Stimulated activated naive CD8-positive, alpha-beta T cell treated with anti-CD3 and anti-CD28 coated beads, Interleukin-15, amount 100 ng/mL, for 72 hours (primary cell): ENCODE results near the gene MYO1G.
"Not testable (repeated sequence)": the region's sequence is repeated elsewhere in the genome, so short reads cannot be mapped to it uniquely, and the experiment has no call there.

ENCODE experiments used
- ATAC-seq: fragments of 150-1000 bp; cut with Tn5 transposase; 2 replicates; pipeline ENCODE4 v1.10.0; 2021; ENCODE audit warnings: mild to moderate bottlenecking, moderate library complexity
- DNase-seq, 2 donors: peaks; one replicate each; pipeline ENCODE4 v3.0.0; 2021 to 2022
- H3K27ac Mint-ChIP-seq, 2 donors: one replicate each; pipeline ENCODE4 v1.8.0; 2022; ENCODE audit warnings: mild to moderate bottlenecking in 2 of 2, mixed read lengths in 2 of 2, moderate library complexity in 2 of 2
- H3K27me3 Mint-ChIP-seq: one replicate; pipeline ENCODE4 v1.8.0; 2022; ENCODE audit warnings: mixed read lengths
- H3K4me1 Mint-ChIP-seq: one replicate; pipeline ENCODE4 v1.8.0; 2022; ENCODE audit warnings: mild to moderate bottlenecking, mixed read lengths
- H3K4me3 Mint-ChIP-seq, 2 donors: one replicate each; pipeline ENCODE4 v1.8.0; 2022; ENCODE audit warnings: mild to moderate bottlenecking in 2 of 2, mixed read lengths in 2 of 2, moderate library complexity in 1 of 2
- H3K9me3 Mint-ChIP-seq, 2 donors: one replicate each; pipeline ENCODE4 v1.8.0; 2022; ENCODE audit warnings: mixed read lengths in 2 of 2

The MYO1G gene

GRCh38 chr7:45003789-45004188 lies 25.0 kb upstream of the MYO1G start:
- peaks cover 68% of the 10 kb centered on the region for H3K4me1 Mint-ChIP-seq
- H3K4me3 Mint-ChIP-seq, result no peak overlapping the region
- H3K27ac Mint-ChIP-seq, result peak overlapping the region in 1 of 2 donors; percentile 21
- ATAC-seq (no peak), DNase-seq (no peak)
- no peaks in the 10 kb centered on the region for H3K27me3 Mint-ChIP-seq
- no peaks in the 10 kb centered on the region for H3K9me3 Mint-ChIP-seq

- ATAC-seq (no peak), DNase-seq (no peak)
- peaks cover 67% of the 10 kb centered on the region for H3K4me1 Mint-ChIP-seq
- no peaks in the 10 kb centered on the region for H3K27me3 Mint-ChIP-seq
- no peaks in the 10 kb centered on the region for H3K9me3 Mint-ChIP-seq
- peak overlapping the region; percentile 45 to 63 for H3K27ac Mint-ChIP-seq
- H3K4me3 Mint-ChIP-seq, result peak overlapping the region; percentile 83 to 85
Observed at GRCh38 chr7:45001826-45002225, 23.0 kb upstream of the MYO1G start.

GRCh38 chr7:45001138-45001694 lies 22.4 kb upstream of the MYO1G start:
- Mint-ChIP-seq H3K27me3 (no peaks in the 10 kb centered on the region), H3K4me3 (peak overlapping the region; percentile 83 to 85), H3K4me1 (peaks cover 67% of the 10 kb centered on the region), H3K9me3 (no peaks in the 10 kb centered on the region), H3K27ac (peak overlapping the region; percentile 45 to 63)
- DNase-seq, result peak; percentile 46 to 60
- peak; percentile 34 for ATAC-seq

- Mint-ChIP-seq H3K27ac (peak within 1 kb of the TSS; percentile 91 to 95), H3K27me3 (no peaks in the 10 kb centered on the region), H3K9me3 (no peaks in the 10 kb centered on the region), H3K4me1 (peaks cover 67% of the 10 kb centered on the region), H3K4me3 (peak within 1 kb of the TSS; percentile 85 to 89)
- DNase-seq (no peak), ATAC-seq (no peak)
Observed at GRCh38 chr7:45000093-45001032, 21.5 kb upstream of the MYO1G start, which contains the start of gene CCM2. TSS of gene CCM2 (plus strand) at chr7:45000201. CDS start at chr7:45000334, 133 bp downstream.

GRCh38 chr7:44999245-45000092 lies 20.7 kb upstream of the MYO1G start:
- peak overlapping the region; percentile 85 to 89 for H3K4me3 Mint-ChIP-seq
- ATAC-seq, result peak; percentile 93
- H3K9me3 Mint-ChIP-seq, result no peaks in the 10 kb centered on the region
- peaks cover 67% of the 10 kb centered on the region for H3K4me1 Mint-ChIP-seq
- peak overlapping the region; percentile 91 to 95 for H3K27ac Mint-ChIP-seq
- no peaks in the 10 kb centered on the region for H3K27me3 Mint-ChIP-seq
- peak; percentile 99 to 100 for DNase-seq

GRCh38 chr7:44998153-44998871 lies 19.5 kb upstream of the MYO1G start:
- Mint-ChIP-seq H3K4me1 (peaks cover 60% of the 10 kb centered on the region), H3K27ac (peak overlapping the region; percentile 49 to 63), H3K27me3 (no peaks in the 10 kb centered on the region), H3K9me3 (no peaks in the 10 kb centered on the region), H3K4me3 (peak overlapping the region; percentile 85 to 89)
- no peak for ATAC-seq
- DNase-seq, result no peak

GRCh38 chr7:44995555-44996493 lies 17.0 kb upstream of the MYO1G start:
- DNase-seq (no peak), ATAC-seq (no peak)
- H3K4me1 Mint-ChIP-seq, result peaks cover 37% of the 10 kb centered on the region
- peak overlapping the region; percentile 46 to 52 for H3K4me3 Mint-ChIP-seq
- H3K27me3 Mint-ChIP-seq, result no peaks in the 10 kb centered on the region
- no peak overlapping the region for H3K27ac Mint-ChIP-seq
- no peaks in the 10 kb centered on the region for H3K9me3 Mint-ChIP-seq

GRCh38 chr7:44994877-44995554 lies 16.2 kb upstream of the MYO1G start:
- H3K4me1 Mint-ChIP-seq, result peaks cover 37% of the 10 kb centered on the region
- H3K27me3 Mint-ChIP-seq, result no peaks in the 10 kb centered on the region
- no peak overlapping the region for H3K27ac Mint-ChIP-seq
- ATAC-seq, result no peak
- no peak for DNase-seq
- no peaks in the 10 kb centered on the region for H3K9me3 Mint-ChIP-seq
- peak overlapping the region; percentile 46 to 52 for H3K4me3 Mint-ChIP-seq

GRCh38 chr7:44992004-44992795 lies 13.4 kb upstream of the MYO1G start:
- H3K27ac Mint-ChIP-seq, result not testable (repeated sequence)

GRCh38 chr7:44990109-44991023 lies 11.6 kb upstream of the MYO1G start:
- Mint-ChIP-seq H3K9me3 (no peaks in the 10 kb centered on the region), H3K27ac (no peak overlapping the region), H3K4me3 (no peak overlapping the region), H3K4me1 (peaks cover 40% of the 10 kb centered on the region), H3K27me3 (no peaks in the 10 kb centered on the region)
- DNase-seq (no peak), ATAC-seq (no peak)

More at GRCh38 chr7:44992004-44992795, 13.4 kb upstream of the MYO1G start:
- ATAC-seq, DNase-seq, H3K9me3 Mint-ChIP-seq, H3K4me3 Mint-ChIP-seq, H3K27me3 Mint-ChIP-seq: not testable (repeated sequence)
- peaks cover 48% of the 10 kb centered on the region for H3K4me1 Mint-ChIP-seq

GRCh38 chr7:44989132-44989531 lies 10.3 kb upstream of the MYO1G start:
- no peak for ATAC-seq
- H3K27me3 Mint-ChIP-seq, result no peaks in the 10 kb centered on the region

GRCh38 chr7:44988701-44989100 lies 9.9 kb upstream of the MYO1G start:
- DNase-seq, result no peak
- H3K4me3 Mint-ChIP-seq, result peak overlapping the region in 1 of 2 donors; percentile 19

More at GRCh38 chr7:44989132-44989531, 10.3 kb upstream of the MYO1G start:
- H3K4me3 Mint-ChIP-seq, result no peak overlapping the region
- no peak overlapping the region for H3K27ac Mint-ChIP-seq
- peaks cover 42% of the 10 kb centered on the region for H3K4me1 Mint-ChIP-seq
- no peaks in the 10 kb centered on the region for H3K9me3 Mint-ChIP-seq
- DNase-seq, result no peak

More at GRCh38 chr7:44988701-44989100, 9.9 kb upstream of the MYO1G start:
- H3K9me3 Mint-ChIP-seq, result no peaks in the 10 kb centered on the region
- no peak overlapping the region for H3K27ac Mint-ChIP-seq
- no peaks in the 10 kb centered on the region for H3K27me3 Mint-ChIP-seq
- peaks cover 46% of the 10 kb centered on the region for H3K4me1 Mint-ChIP-seq
- ATAC-seq, result no peak
